ENCODE results near the gene PIMREG. TPM values are rescaled to one million over a fixed set of nuclear protein-coding genes. Genes with fewer than 3 reads are reported as not detected.

The PIMREG gene
- total RNA-seq, 2 experiments from 2014 or later = 16.7 to 16.9 TPM

- Mint-ChIP-seq H3K27ac (no peak overlapping the region), H3K9me3 (no peaks in the 10 kb centered on the region), H3K4me3 (no peak overlapping the region), H3K4me1 (ENCODE audit: low read depth) (peaks cover 14% of the 10 kb centered on the region), H3K27me3 (no peaks in the 10 kb centered on the region), H3K36me3 (no peaks in the 10 kb centered on the region)
- DNase-seq = no peak
- POLR2A ChIA-PET = no interaction called here
- intact Hi-C loops (cut with micrococcal nuclease) = no loop called here
- CTCF ChIA-PET = interaction anchor here (1.1 kb wide), 1 partner anchor 26 kb away, joined by 4 read pairs; no protein-coding TSS in a partner anchor
Measured at GRCh38 chr17:6498901-6499540, 54.8 kb downstream of the PIMREG start.

Other genes with a start within 250 kb of the PIMREG start
- not detected for gene AIPL1, start 9.3 kb upstream of the PIMREG start, total RNA-seq
- gene PITPNM3, start 112.1 kb downstream of the PIMREG start, total RNA-seq = under 1 TPM; 0.41 to 0.48 TPM
- gene KIAA0753, start 196.3 kb downstream of the PIMREG start, total RNA-seq = 10 to 100 TPM; 14.2 to 14.7 TPM
- gene TXNDC17, start 196.6 kb downstream of the PIMREG start, total RNA-seq = 100 to 1,000 TPM; 107 to 123 TPM
- gene MED31, start 207.2 kb downstream of the PIMREG start, total RNA-seq = 10 to 100 TPM; 22.6 to 25.9 TPM
- gene C17orf100, start 207.3 kb downstream of the PIMREG start, total RNA-seq = 1 to 10 TPM; 1.5 to 1.8 TPM

Data from activated CD4-positive, alpha-beta memory T cell treated with anti-CD3 and anti-CD28 coated beads for 36 hours (primary cell).